Measurements from ENCODE around the gene PRKAG1.

DNA sequence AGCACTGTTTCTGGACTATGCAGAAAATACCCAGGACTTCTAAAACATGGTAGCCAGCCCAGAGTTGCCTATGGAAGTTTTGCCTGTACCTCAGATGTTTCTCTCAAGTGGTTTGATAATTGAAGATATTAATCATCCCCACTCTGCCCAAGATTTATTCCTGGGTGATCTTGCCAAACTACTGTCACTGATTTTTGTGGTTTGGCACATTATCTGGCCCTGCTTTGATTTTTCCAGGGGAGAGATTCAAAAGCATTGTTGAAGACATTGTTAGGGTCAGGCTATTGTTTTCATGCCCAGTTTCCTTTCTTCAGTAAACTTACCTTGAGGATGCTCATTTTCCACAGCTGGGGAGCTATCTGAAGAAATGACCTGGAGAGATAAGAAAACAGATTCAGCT is 5.8 kb downstream of the PRKAG1 start:
- no peak for TF ChIP-seq CTCF (conservative IDR thresholded peaks at IDR 0.05; ENCODE audit: low read depth, low read length)
- no peak for TF ChIP-seq EZH2 (IDR thresholded peaks at IDR 0.05; ENCODE audit: borderline replicate concordance, low read depth, low read length, poor library complexity, severe bottlenecking)

Measured in A673 (cell line).